K562 (cell line): ENCODE data around the gene ATP6V1A. TPM values are rescaled to one million over a fixed set of nuclear protein-coding genes. Genes with fewer than 3 reads are reported as not detected.
A peak's percentile ranks its signal among the peaks of the same experiment; 100 is the strongest.

Experiments
- CCAR2 ChIP-seq: fragments of 200-400 bp; formaldehyde crosslinking; IDR thresholded peaks from 2 replicates; pipeline ENCODE4 v1.6.1; 2017; ENCODE audit warnings: mild to moderate bottlenecking, low read depth, low read length
- CTBP1 ChIP-seq: fragments of 450-650 bp; IDR thresholded peaks from 2 replicates; pipeline ENCODE4 v1.6.1; 2016; ENCODE audit warnings: borderline replicate concordance
- CXXC5 ChIP-seq: fragments of 250-450 bp; sonication (Bioruptor Pico); IDR thresholded peaks from 2 replicates; pipeline ENCODE4 v1.8.0; 2022; ENCODE audit warnings: inconsistent platforms, mild to moderate bottlenecking, moderate library complexity
- HDAC1 ChIP-seq, 2 experiments: fragments of 450-650 bp; IDR thresholded peaks; 2 replicates each; pipeline ENCODE4 v1.6.1; 2016 to 2017; ENCODE audit warnings: inconsistent platforms in 1 of 2, mild to moderate bottlenecking in 1 of 2, moderate library complexity in 1 of 2
- RAD21 ChIP-seq, 2 experiments: fragments of 250-450 bp in 1 of 2; fragments of 450-650 bp in 1 of 2; sonication (Bioruptor Pico) in 1 of 2; formaldehyde crosslinking in 1 of 2; IDR thresholded peaks in 1 of 2; conservative IDR thresholded peaks in 1 of 2; 2 replicates each; pipeline versions ENCODE4 v1.4.0 to v1.8.0; 2020 to 2022; ENCODE audit warnings: mild to moderate bottlenecking in 2 of 2, moderate library complexity in 1 of 2
- SOX6 ChIP-seq: fragments of 450-650 bp; IDR thresholded peaks from 2 replicates; pipeline ENCODE4 v1.6.1; 2014; ENCODE audit warnings: mild to moderate bottlenecking
- SPI1 ChIP-seq: IDR thresholded peaks from 2 replicates; pipeline ENCODE4 v1.6.1; 2011; ENCODE audit warnings: low read depth, low read length, control low read depth, borderline replicate concordance
- TBL1XR1 ChIP-seq, 2 experiments: IDR thresholded peaks; 2 replicates each; pipeline ENCODE4 v1.6.1; 2012; ENCODE audit warnings: improper control_type of control experiment in 2 of 2, low read length in 2 of 2, mild to moderate bottlenecking in 1 of 2
- ZFP36 ChIP-seq: fragments of 150-350 bp; IDR thresholded peaks from 2 replicates; pipeline ENCODE4 v1.6.1; 2018; ENCODE audit warnings: low read length, low read depth; ENCODE audit not compliant: partially characterized antibody
- polyA plus RNA-seq, 8 experiments: library from polyadenylated mRNA; depleted of rRNA in 4 of 8; stranded (reverse) in 5 of 8; unstranded in 3 of 8; fragments of >200 nt; fragmentation: Nextera tagmentation in 2 of 8; fragmentation: Illumina TruSeq in 1 of 8; extraction: Ambion mirVana in 2 of 8; extraction: Trizol in 1 of 8; gene quantifications; 2 replicates each; pipeline versions ENCODE4 v1.2.1 to v1.2.3, GENCODE V29; 2011 to 2014; ENCODE audit warnings: inconsistent platforms in 1 of 8, missing spikeins in 1 of 8
- total RNA-seq, 7 experiments: library from RNA; depleted of rRNA in 6 of 7; stranded (reverse); fragments of >200 nt in 6 of 7; fragmentation: Illumina TruSeq in 2 of 7; extraction: Trizol in 2 of 7; gene quantifications; 2 replicates each; pipeline versions ENCODE4 v1.2.1 to v1.2.3, GENCODE V29; 2011 to 2021; ENCODE audit warnings: low replicate concordance in 1 of 7
- TF ChIP-seq, protein P1 (sequence below): IDR thresholded peaks from 2 replicates; pipeline ENCODE4 v1.6.1; 2011; ENCODE audit warnings: borderline replicate concordance, low read depth, mild to moderate bottlenecking, moderate library complexity, low read length; ENCODE audit not compliant: insufficient read depth, poor library complexity, severe bottlenecking
- TF ChIP-seq, protein P2 (sequence below), 2 experiments: fragments of 450-650 bp; formaldehyde crosslinking in 1 of 2; IDR thresholded peaks; 2 replicates each; pipeline versions ENCODE4 v1.4.0 to v1.6.1; 2014 to 2020; ENCODE audit warnings: mild to moderate bottlenecking in 2 of 2, borderline replicate concordance in 1 of 2, low read depth in 1 of 2
- TF ChIP-seq, protein P3 (sequence below): fragments of 250-450 bp; sonication (Bioruptor Pico); IDR thresholded peaks from 2 replicates; pipeline ENCODE4 v1.4.0; 2020; ENCODE audit warnings: mild to moderate bottlenecking

The ATP6V1A gene
- total and polyA plus RNA-seq, 9 of the 15 experiments (the other 6 are each of a cell fraction or from before 2014, with no cell fraction given) = 23.6 to 57.1 (median 39.9) TPM

DNA sequence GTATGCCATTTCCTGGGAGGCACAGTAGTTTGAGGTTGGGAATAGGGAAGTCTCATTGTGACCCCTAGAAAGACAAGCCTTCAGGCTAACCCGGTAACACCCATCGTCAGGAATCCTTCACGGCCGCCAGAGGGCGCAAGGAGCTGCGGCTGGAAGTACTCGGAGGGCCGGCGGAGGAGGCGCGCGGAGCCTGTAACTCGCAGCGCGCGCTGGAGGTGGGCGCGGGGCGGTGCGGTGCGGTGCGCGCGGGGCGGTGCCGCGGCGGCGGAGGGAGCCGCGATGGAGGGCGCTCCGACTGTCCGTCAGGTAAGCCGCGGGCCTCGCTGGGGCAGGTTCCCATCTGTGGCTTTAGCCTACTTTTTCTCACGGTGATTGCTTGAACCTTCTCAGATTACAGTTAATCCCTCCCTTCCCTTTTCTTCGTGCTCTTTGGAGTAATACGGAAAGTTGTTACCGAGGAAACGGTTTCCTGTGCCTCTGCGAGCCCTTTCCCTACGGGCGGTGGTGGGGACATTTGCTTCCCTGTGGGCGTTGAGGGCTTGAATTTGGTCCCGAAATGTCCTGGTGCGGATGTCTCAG, 91.9 kb downstream of the ATP6V1A start, which contains the start of gene GRAMD1C (continued):
- TF ChIP-seq TBL1XR1 (IDR thresholded peaks at IDR 0.05; ENCODE audit: low read length in 2 of 2) (no peak), CXXC5 (CRISPR knock-in tag) (peak; percentile 41), RAD21 (CRISPR knock-in tag; conservative IDR thresholded peaks at IDR 0.05 in 1 of 2, IDR thresholded peaks at IDR 0.05 in 1 of 2) (peak; percentile 19 to 61; a peak in 2 of 4 replicates), CCAR2 (no peak), CTBP1 (peak; percentile 95), ZFP36 (peak; percentile 60), SPI1 (peak; percentile 57; the same call in 1 of the 2 replicates), HDAC1 (IDR thresholded peaks at IDR 0.05) (no peak), SOX6 (0 out of 2 replicates have a peak, but pooled peaks have one; percentile 25)
- TF ChIP-seq, protein P1, sequence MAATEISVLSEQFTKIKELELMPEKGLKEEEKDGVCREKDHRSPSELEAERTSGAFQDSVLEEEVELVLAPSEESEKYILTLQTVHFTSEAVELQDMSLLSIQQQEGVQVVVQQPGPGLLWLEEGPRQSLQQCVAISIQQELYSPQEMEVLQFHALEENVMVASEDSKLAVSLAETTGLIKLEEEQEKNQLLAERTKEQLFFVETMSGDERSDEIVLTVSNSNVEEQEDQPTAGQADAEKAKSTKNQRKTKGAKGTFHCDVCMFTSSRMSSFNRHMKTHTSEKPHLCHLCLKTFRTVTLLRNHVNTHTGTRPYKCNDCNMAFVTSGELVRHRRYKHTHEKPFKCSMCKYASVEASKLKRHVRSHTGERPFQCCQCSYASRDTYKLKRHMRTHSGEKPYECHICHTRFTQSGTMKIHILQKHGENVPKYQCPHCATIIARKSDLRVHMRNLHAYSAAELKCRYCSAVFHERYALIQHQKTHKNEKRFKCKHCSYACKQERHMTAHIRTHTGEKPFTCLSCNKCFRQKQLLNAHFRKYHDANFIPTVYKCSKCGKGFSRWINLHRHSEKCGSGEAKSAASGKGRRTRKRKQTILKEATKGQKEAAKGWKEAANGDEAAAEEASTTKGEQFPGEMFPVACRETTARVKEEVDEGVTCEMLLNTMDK = peak; percentile 42
- TF ChIP-seq, protein P2, sequence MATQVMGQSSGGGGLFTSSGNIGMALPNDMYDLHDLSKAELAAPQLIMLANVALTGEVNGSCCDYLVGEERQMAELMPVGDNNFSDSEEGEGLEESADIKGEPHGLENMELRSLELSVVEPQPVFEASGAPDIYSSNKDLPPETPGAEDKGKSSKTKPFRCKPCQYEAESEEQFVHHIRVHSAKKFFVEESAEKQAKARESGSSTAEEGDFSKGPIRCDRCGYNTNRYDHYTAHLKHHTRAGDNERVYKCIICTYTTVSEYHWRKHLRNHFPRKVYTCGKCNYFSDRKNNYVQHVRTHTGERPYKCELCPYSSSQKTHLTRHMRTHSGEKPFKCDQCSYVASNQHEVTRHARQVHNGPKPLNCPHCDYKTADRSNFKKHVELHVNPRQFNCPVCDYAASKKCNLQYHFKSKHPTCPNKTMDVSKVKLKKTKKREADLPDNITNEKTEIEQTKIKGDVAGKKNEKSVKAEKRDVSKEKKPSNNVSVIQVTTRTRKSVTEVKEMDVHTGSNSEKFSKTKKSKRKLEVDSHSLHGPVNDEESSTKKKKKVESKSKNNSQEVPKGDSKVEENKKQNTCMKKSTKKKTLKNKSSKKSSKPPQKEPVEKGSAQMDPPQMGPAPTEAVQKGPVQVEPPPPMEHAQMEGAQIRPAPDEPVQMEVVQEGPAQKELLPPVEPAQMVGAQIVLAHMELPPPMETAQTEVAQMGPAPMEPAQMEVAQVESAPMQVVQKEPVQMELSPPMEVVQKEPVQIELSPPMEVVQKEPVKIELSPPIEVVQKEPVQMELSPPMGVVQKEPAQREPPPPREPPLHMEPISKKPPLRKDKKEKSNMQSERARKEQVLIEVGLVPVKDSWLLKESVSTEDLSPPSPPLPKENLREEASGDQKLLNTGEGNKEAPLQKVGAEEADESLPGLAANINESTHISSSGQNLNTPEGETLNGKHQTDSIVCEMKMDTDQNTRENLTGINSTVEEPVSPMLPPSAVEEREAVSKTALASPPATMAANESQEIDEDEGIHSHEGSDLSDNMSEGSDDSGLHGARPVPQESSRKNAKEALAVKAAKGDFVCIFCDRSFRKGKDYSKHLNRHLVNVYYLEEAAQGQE (IDR thresholded peaks at IDR 0.05; ENCODE audit: borderline replicate concordance) = peak; percentile 48; the same call in 1 of the 2 replicates
- TF ChIP-seq, protein P2 (CRISPR knock-in tag; IDR thresholded peaks at IDR 0.05; ENCODE audit: low read depth) = no peak
- TF ChIP-seq, protein P3, sequence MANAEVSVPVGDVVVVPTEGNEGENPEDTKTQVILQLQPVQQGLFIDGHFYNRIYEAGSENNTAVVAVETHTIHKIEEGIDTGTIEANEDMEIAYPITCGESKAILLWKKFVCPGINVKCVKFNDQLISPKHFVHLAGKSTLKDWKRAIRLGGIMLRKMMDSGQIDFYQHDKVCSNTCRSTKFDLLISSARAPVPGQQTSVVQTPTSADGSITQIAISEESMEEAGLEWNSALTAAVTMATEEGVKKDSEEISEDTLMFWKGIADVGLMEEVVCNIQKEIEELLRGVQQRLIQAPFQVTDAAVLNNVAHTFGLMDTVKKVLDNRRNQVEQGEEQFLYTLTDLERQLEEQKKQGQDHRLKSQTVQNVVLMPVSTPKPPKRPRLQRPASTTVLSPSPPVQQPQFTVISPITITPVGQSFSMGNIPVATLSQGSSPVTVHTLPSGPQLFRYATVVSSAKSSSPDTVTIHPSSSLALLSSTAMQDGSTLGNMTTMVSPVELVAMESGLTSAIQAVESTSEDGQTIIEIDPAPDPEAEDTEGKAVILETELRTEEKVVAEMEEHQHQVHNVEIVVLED (CRISPR knock-in tag) = no peak
